HL-60 (cell line): Measurements from ENCODE around the gene ACAP1.

Source experiments
- DNase-seq, 2 experiments: peaks; one replicate each; pipeline ENCODE4 v3.0.0-alpha.2; 2010 to 2020; ENCODE audit warnings: low read depth in 1 of 2, low spot score in 1 of 2
- H3K27ac ChIP-seq: fragments of 250-450 bp; sonication (Bioruptor Pico); replicated peaks from 2 replicates; pipeline ENCODE4 v1.5.1; 2020; ENCODE audit warnings: mild to moderate bottlenecking, moderate library complexity
- H3K27me3 ChIP-seq: fragments of 250-450 bp; sonication (Bioruptor Pico); 2 replicates; pipeline ENCODE4 v1.5.1; 2021; ENCODE audit warnings: mild to moderate bottlenecking, moderate library complexity; ENCODE audit not compliant: insufficient read depth, poor library complexity, severe bottlenecking
- H3K4me3 ChIP-seq: replicated peaks from 2 replicates; pipeline ENCODE4 v1.5.1; 2011; ENCODE audit warnings: mild to moderate bottlenecking, control low read depth, low read length; ENCODE audit not compliant: insufficient read depth
- GABPA ChIP-seq: IDR thresholded peaks from 2 replicates; pipeline ENCODE4 v1.6.1; 2012; ENCODE audit warnings: low read depth
- POLR2AphosphoS5 ChIP-seq: IDR thresholded peaks from 2 replicates; pipeline ENCODE4 v1.6.1; 2012; ENCODE audit warnings: low read depth
- SPI1 ChIP-seq: IDR thresholded peaks from 2 replicates; pipeline ENCODE4 v1.6.1; 2012; ENCODE audit warnings: low read depth, mild to moderate bottlenecking, borderline replicate concordance
- TF ChIP-seq, protein P1 (sequence below): IDR thresholded peaks from one replicate; pipeline ENCODE4 v1.5.1; 2011; ENCODE audit warnings: low read length, control low read depth, inconsistent platforms; ENCODE audit not compliant: insufficient read depth
- TF ChIP-seq, protein P2 (sequence below): IDR thresholded peaks from 2 replicates; pipeline ENCODE4 v1.6.1; 2012; ENCODE audit warnings: low read depth; ENCODE audit not compliant: insufficient replicate concordance

The ACAP1 gene

GRCh38 chr17:7356072-7356549 is 19.8 kb downstream of the ACAP1 start:
- H3K4me3 ChIP-seq: no peak overlapping the region
- H3K27me3 ChIP-seq: no peaks in the 10 kb centered on the region
- DNase-seq: peak; percentile 65 to 73
- H3K27ac ChIP-seq: no peak overlapping the region
- TF ChIP-seq, protein P1, sequence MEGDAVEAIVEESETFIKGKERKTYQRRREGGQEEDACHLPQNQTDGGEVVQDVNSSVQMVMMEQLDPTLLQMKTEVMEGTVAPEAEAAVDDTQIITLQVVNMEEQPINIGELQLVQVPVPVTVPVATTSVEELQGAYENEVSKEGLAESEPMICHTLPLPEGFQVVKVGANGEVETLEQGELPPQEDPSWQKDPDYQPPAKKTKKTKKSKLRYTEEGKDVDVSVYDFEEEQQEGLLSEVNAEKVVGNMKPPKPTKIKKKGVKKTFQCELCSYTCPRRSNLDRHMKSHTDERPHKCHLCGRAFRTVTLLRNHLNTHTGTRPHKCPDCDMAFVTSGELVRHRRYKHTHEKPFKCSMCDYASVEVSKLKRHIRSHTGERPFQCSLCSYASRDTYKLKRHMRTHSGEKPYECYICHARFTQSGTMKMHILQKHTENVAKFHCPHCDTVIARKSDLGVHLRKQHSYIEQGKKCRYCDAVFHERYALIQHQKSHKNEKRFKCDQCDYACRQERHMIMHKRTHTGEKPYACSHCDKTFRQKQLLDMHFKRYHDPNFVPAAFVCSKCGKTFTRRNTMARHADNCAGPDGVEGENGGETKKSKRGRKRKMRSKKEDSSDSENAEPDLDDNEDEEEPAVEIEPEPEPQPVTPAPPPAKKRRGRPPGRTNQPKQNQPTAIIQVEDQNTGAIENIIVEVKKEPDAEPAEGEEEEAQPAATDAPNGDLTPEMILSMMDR: peak; percentile 62
- TF ChIP-seq GABPA: no peak
- no peak for TF ChIP-seq POLR2AphosphoS5

DNA sequence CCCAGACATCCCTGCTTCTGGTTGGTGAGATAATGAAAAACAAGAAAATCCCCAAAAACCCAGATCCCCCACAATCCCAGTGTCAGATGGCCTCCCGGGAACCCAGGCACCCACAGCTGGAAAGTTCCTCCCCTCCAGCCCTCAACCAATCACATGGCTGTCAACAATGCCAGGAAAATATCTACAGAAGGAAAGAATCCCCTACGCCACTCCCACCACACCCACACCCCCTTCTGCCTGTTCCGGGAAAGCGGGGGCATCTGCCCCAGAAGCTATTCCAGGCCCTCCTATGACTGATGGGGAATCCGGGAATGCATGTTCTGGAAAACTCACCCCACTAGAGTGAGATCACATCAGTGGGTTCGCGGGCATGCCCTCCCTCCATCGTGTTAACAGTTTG is 20.4 kb downstream of the ACAP1 start:
- no peak for TF ChIP-seq SPI1
- no peak for TF ChIP-seq GABPA
- TF ChIP-seq, protein P2, sequence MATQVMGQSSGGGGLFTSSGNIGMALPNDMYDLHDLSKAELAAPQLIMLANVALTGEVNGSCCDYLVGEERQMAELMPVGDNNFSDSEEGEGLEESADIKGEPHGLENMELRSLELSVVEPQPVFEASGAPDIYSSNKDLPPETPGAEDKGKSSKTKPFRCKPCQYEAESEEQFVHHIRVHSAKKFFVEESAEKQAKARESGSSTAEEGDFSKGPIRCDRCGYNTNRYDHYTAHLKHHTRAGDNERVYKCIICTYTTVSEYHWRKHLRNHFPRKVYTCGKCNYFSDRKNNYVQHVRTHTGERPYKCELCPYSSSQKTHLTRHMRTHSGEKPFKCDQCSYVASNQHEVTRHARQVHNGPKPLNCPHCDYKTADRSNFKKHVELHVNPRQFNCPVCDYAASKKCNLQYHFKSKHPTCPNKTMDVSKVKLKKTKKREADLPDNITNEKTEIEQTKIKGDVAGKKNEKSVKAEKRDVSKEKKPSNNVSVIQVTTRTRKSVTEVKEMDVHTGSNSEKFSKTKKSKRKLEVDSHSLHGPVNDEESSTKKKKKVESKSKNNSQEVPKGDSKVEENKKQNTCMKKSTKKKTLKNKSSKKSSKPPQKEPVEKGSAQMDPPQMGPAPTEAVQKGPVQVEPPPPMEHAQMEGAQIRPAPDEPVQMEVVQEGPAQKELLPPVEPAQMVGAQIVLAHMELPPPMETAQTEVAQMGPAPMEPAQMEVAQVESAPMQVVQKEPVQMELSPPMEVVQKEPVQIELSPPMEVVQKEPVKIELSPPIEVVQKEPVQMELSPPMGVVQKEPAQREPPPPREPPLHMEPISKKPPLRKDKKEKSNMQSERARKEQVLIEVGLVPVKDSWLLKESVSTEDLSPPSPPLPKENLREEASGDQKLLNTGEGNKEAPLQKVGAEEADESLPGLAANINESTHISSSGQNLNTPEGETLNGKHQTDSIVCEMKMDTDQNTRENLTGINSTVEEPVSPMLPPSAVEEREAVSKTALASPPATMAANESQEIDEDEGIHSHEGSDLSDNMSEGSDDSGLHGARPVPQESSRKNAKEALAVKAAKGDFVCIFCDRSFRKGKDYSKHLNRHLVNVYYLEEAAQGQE: no peak
- TF ChIP-seq POLR2AphosphoS5: no peak
- TF ChIP-seq, protein P1: no peak
- no peaks in the 10 kb centered on the region for H3K27me3 ChIP-seq
- no peak overlapping the region for H3K27ac ChIP-seq
- no peak for DNase-seq
- no peak overlapping the region for H3K4me3 ChIP-seq

GRCh38 chr17:7357381-7357780 is 21.1 kb downstream of the ACAP1 start:
- no peak for DNase-seq
- Histone ChIP-seq H3K4me3 (no peak overlapping the region), H3K27ac (no peak overlapping the region), H3K27me3 (no peaks in the 10 kb centered on the region)
- no peak for TF ChIP-seq GABPA
- no peak for TF ChIP-seq SPI1

GRCh38 chr17:7361906-7362305 is 25.6 kb downstream of the ACAP1 start:
- no peak for DNase-seq
- Histone ChIP-seq H3K27me3 (no peaks in the 10 kb centered on the region), H3K4me3 (no peak overlapping the region), H3K27ac (no peak overlapping the region)
- TF ChIP-seq, protein P1: no peak
- TF ChIP-seq, protein P2: no peak
- TF ChIP-seq GABPA (no peak), POLR2AphosphoS5 (no peak), SPI1 (no peak)
